HepG2 (cell line): Measurements from ENCODE around the gene RHCE. TPM values are rescaled to one million over a fixed set of nuclear protein-coding genes. Genes with fewer than 3 reads are reported as not detected.

Source experiments
- ATAC-seq: fragments of 200-7000 bp; cut with Tn5 transposase; 3 replicates; pipeline ENCODE4 v1.9.1; 2020; ENCODE audit warnings: mild to moderate bottlenecking, moderate library complexity
- BruUV-seq: library from RNA; stranded (reverse); fragments of 400-500 nt; replicated peaks from 2 replicates; lab custom pipeline; 2021; lab: Mats Ljungman, UMichigan
- CTCF ChIA-PET: fragments of 300-600 bp; formaldehyde crosslinking; extraction: SDS; loops from one replicate; lab custom pipeline; 2021; ENCODE audit warnings: low total read pairs, inconsistent platforms, low intra/inter-chr PET ratio; lab: Yijun Ruan, JAX
- POLR2A ChIA-PET: fragments of 350-600 bp; sonication (Branson Sonifier 250); formaldehyde crosslinking; loops from one replicate; lab custom pipeline; 2020; ENCODE audit warnings: antibody characterized with exemption, inconsistent platforms; lab: Yijun Ruan, JAX
- DNase-seq: peaks from one replicate; pipeline ENCODE4 v3.0.0-alpha.2; 2015; ENCODE audit warnings: low spot score
- FAIRE-seq: peaks from 3 replicates; lab custom pipeline; 2011; peaks lifted over from hg19 to GRCh38; lab: Jason Lieb, UNC
- H2AFZ ChIP-seq: one replicate; pipeline ENCODE4 v1.6.1; 2011; ENCODE audit warnings: low read length, inconsistent platforms
- H3K27ac ChIP-seq: fragments of 300-600 bp; 3 replicates; pipeline ENCODE4 v1.8.0; 2011; ENCODE audit warnings: mixed run types, mild to moderate bottlenecking, mixed read lengths, low read length, inconsistent platforms; ENCODE audit not compliant: insufficient read depth; ENCODE audit errors: extremely low read length
- H3K27me3 ChIP-seq, 2 experiments: fragments of 200-600 bp in 1 of 2; 2 replicates in 1 of 2; 3 replicates in 1 of 2; pipeline versions ENCODE4 v1.6.0 to v1.8.0; 2011; ENCODE audit warnings: low read length in 2 of 2, mild to moderate bottlenecking in 2 of 2, moderate library complexity in 2 of 2, inconsistent platforms in 1 of 2; ENCODE audit not compliant: insufficient read depth in 2 of 2, control insufficient read depth in 1 of 2
- H3K36me3 ChIP-seq, 2 experiments: fragments of 200-600 bp in 1 of 2; replicated peaks in 1 of 2; 2 replicates in 1 of 2; 3 replicates in 1 of 2; pipeline versions ENCODE4 v1.5.1 to v1.8.0; 2011; ENCODE audit warnings: low read length in 2 of 2, inconsistent platforms in 1 of 2; ENCODE audit not compliant: insufficient read depth in 2 of 2, control insufficient read depth in 1 of 2
- H3K4me1 ChIP-seq: 2 replicates; pipeline ENCODE4 v1.5.1; 2012; ENCODE audit warnings: low read length, inconsistent platforms; ENCODE audit not compliant: insufficient read depth
- H3K4me2 ChIP-seq: 2 replicates; pipeline ENCODE4 v1.6.0; 2011; ENCODE audit warnings: low read depth, low read length, inconsistent platforms
- H3K4me3 ChIP-seq, 3 experiments: fragments of 200-600 bp in 1 of 3; sonication (generic), shearing (Covaris generic) in 1 of 3; replicated peaks in 1 of 3; 2 replicates each; pipeline ENCODE4 v1.5.1; 2011 to 2016; ENCODE audit warnings: low read length in 3 of 3, inconsistent platforms in 2 of 3, low read depth in 2 of 3, mild to moderate bottlenecking in 2 of 3, control low read depth in 1 of 3, mixed read lengths in 1 of 3; ENCODE audit not compliant: insufficient read depth in 1 of 3
- H3K79me2 ChIP-seq: one replicate; pipeline ENCODE4 v1.6.1; 2011; ENCODE audit warnings: low read length, inconsistent platforms; ENCODE audit not compliant: insufficient read depth
- H3K9ac ChIP-seq: 2 replicates; pipeline ENCODE4 v1.6.0; 2011; ENCODE audit warnings: mild to moderate bottlenecking, low read depth, low read length, inconsistent platforms; ENCODE audit not compliant: insufficient read depth
- H3K9me3 ChIP-seq: 2 replicates; pipeline ENCODE4 v1.5.1; 2012; ENCODE audit warnings: mild to moderate bottlenecking, low read length
- H4K20me1 ChIP-seq: 2 replicates; pipeline ENCODE4 v1.6.0; 2011; ENCODE audit warnings: inconsistent platforms, mild to moderate bottlenecking, low read length, moderate library complexity; ENCODE audit not compliant: insufficient read depth
- ASH2L ChIP-seq: fragments of 300-600, 200-600 bp; sonication (generic); IDR thresholded peaks from 2 replicates; pipeline ENCODE4 v1.7.0; 2017; ENCODE audit warnings: low read depth, mild to moderate bottlenecking, moderate library complexity, mixed read lengths, low read length; ENCODE audit not compliant: insufficient read length
- BCL6 ChIP-seq: IDR thresholded peaks from 2 replicates; pipeline ENCODE4 v1.6.1; 2016; ENCODE audit warnings: missing genetic modification reagents, missing compliant biosample characterization
- HDAC1 ChIP-seq: sonication (generic); formaldehyde crosslinking; IDR thresholded peaks from 2 replicates; pipeline ENCODE4 v1.5.1; 2020; ENCODE audit warnings: mild to moderate bottlenecking, missing genetic modification reagents
- MLLT10 ChIP-seq: sonication (generic); formaldehyde crosslinking; IDR thresholded peaks from 2 replicates; pipeline ENCODE4 v1.4.0; 2020; ENCODE audit warnings: missing genetic modification reagents
- NFIB ChIP-seq: sonication (generic); formaldehyde crosslinking; IDR thresholded peaks from 2 replicates; pipeline ENCODE4 v1.9.0; 2021; ENCODE audit warnings: missing genetic modification reagents, mild to moderate bottlenecking, borderline replicate concordance
- NR2F6 ChIP-seq, 2 experiments: IDR thresholded peaks; 2 replicates each; pipeline ENCODE4 v1.6.1; 2016; ENCODE audit warnings: antibody characterized with exemption in 1 of 2, mild to moderate bottlenecking in 1 of 2
- SNAI1 ChIP-seq: sonication (generic); formaldehyde crosslinking; IDR thresholded peaks from 2 replicates; pipeline ENCODE4 v1.5.0; 2020; ENCODE audit warnings: mild to moderate bottlenecking, missing genetic modification reagents, borderline replicate concordance
- ZNF143 ChIP-seq: sonication (generic); formaldehyde crosslinking; IDR thresholded peaks from 2 replicates; pipeline ENCODE4 v1.4.0; 2020; ENCODE audit warnings: missing genetic modification reagents
- ZNF776 ChIP-seq: sonication (generic); formaldehyde crosslinking; IDR thresholded peaks from 2 replicates; pipeline ENCODE4 v1.4.0; 2020; ENCODE audit warnings: mild to moderate bottlenecking, missing genetic modification reagents
- ZNF841 ChIP-seq: sonication (generic); formaldehyde crosslinking; IDR thresholded peaks from 2 replicates; pipeline ENCODE4 v1.8.1; 2023; ENCODE audit warnings: missing genetic modification reagents, borderline replicate concordance
- WGBS: methylation state at CpG from one replicate; pipeline ENCODE4 v1.1.6; 2017; ENCODE audit warnings: low lambda C conversion rate; 5-methylcytosine and 5-hydroxymethylcytosine counted together
- in situ Hi-C: cut with HindIII; loops from 2 replicates; pipeline ENCODE4 v1.10.0; 2017; ENCODE audit warnings: low pct_unique_long_range_greater_than_20kb; ENCODE audit not compliant: extremely low pct_ligation_motif_present
- intact Hi-C: fragments of 100-400 bp; cut with micrococcal nuclease; formaldehyde crosslinking; loops from one replicate; pipeline ENCODE4 v1.10.0; 2022; ENCODE audit not compliant: unreplicated experiment
- polyA plus RNA-seq, 8 experiments: library from polyadenylated mRNA; depleted of rRNA in 3 of 8; stranded (reverse) in 7 of 8; unstranded in 1 of 8; fragments of >200 nt; fragmentation: Illumina TruSeq in 4 of 8; extraction: Trizol in 4 of 8; gene quantifications; 2 replicates each; pipeline versions ENCODE4 v1.2.1 to v1.2.3, GENCODE V29; 2011 to 2016; ENCODE audit warnings: low read depth in 4 of 8, missing spikeins in 1 of 8, mixed read lengths in 1 of 8; ENCODE audit not compliant: insufficient read depth in 1 of 8
- total RNA-seq, 5 experiments: library from RNA; depleted of rRNA; stranded (reverse); fragments of >200 nt; fragmentation: Illumina TruSeq; extraction: Trizol; gene quantifications; 2 replicates each; pipeline ENCODE4 v1.2.3, GENCODE V29; 2016; ENCODE audit warnings: low read depth in 1 of 5
- TF ChIP-seq, protein P1 (sequence below): sonication (generic); formaldehyde crosslinking; IDR thresholded peaks from 2 replicates; pipeline ENCODE4 v1.9.0; 2021; ENCODE audit warnings: missing genetic modification reagents, borderline replicate concordance

RHCE gene
- total and polyA plus RNA-seq, 2 of the 13 experiments (the other 11 are each of a cell fraction or from before 2014, with no cell fraction given) = 0.30 TPM; not detected in 1

DNA sequence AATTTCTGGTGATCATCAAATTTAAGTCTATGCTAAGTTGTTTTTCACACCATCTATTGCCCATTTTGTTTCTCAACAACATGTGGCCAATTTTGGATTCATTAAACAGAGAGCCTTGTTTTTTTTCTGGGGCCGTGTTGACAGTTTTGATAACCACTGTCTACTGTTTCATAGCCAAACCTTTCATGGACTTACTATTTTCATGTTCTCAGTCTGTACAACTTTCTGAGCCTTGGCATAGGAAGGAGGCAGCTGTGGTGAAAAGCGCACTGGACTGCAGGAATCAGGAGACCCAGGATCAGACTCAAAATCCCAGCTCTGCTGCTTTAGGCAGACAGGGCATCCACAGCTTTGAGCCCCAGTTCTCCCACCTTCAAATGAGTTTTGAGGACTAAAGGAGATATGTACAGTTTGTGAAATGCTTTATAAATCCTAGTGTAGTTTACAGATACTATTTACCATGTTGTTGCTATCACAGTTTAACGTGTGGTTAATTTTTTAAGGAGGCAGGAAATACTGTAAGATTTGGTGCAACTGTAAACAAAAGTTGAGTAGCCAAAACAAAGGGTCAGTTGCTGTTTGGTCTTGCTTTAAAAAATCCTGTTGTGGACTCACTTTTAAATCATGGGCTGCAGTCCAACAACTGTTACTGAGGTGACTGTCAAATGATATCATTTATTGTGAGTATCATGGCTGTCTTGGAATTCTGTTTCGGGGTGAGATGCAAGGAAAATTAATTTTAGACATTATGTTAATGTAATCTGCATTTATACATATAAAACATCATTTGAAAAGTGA lies 13.0 kb upstream of the RHCE start:
- H3K9me3 ChIP-seq = no peaks in the 10 kb centered on the region
- CTCF ChIA-PET = interaction anchor here (0.6 kb wide), 1 partner anchor 181 kb away, joined by 3 read pairs; no protein-coding TSS in a partner anchor
- in situ Hi-C loops (no loop called here), intact Hi-C loops (no loop called here)
- H3K27me3 ChIP-seq = no peaks in the 10 kb centered on the region; a peak in 1 of 5 replicates
- DNase-seq (no peak), FAIRE-seq (no peak), ATAC-seq (no peak)
- 0 out of 6 replicates have a peak overlapping the region, but pooled peaks of 2 of the 3 experiments have one; percentile 5 to 26 for H3K4me3 ChIP-seq
- WGBS = 63% methylated on average over 4 of the region's 4 CpGs
- H3K4me2 ChIP-seq = peak overlapping the region; percentile 87
- H4K20me1 ChIP-seq = peaks cover 19% of the 10 kb centered on the region
- peaks cover 66% of the 10 kb centered on the region for H3K79me2 ChIP-seq
- H3K9ac ChIP-seq = peak overlapping the region; percentile 16; the same call in 1 of the 2 replicates
- TF ChIP-seq BCL6 (CRISPR knock-in tag) = no peak
- peak; percentile 25 for TF ChIP-seq ASH2L
- peaks cover 50% of the 10 kb centered on the region for H3K4me1 ChIP-seq
- POLR2A ChIA-PET = no interaction called here
- peak overlapping the region; percentile 40 for H3K27ac ChIP-seq
- BruUV-seq = no TSS peak
- no peak overlapping the region for H2AFZ ChIP-seq
- peaks cover 0 to 7% of the 10 kb centered on the region in 2 experiments; a peak in 1 of 5 replicates for H3K36me3 ChIP-seq

DNA sequence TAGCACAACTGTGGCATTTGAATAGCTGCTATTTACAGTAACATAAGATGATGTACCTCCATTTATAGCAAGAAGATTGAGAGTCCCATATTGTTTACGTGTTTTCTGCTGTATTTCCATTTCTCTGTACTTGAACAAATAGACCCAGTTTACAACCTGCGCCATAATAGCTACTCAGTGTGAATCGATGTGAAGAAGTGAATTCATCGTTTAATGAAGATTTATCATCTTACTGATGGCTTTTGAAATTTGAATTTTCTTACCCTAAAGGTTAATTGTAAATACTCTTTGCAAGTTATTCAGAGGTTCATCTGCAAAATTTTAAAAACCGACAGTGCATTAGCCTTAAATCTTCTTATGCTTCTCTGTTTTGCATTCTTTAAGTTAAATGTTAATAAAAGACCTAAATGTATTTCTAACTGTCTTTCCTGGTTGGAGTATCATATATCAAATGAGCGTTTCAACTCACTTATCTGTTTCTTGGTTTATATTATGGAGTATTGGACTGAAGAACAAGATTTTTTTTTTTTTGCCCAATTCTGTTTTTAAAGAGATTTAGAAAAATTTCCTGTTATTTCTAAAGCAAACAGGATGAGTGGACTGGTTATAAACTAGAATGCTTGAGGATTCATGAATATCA lies 12.2 kb upstream of the RHCE start:
- Histone ChIP-seq H3K4me3 (peak overlapping the region in 2 of 3 experiments; percentile 85 to 90; a peak in 2 of 6 replicates), H3K4me1 (peaks cover 56% of the 10 kb centered on the region), H3K9ac (no peak overlapping the region), H3K27me3 (no peaks in the 10 kb centered on the region; a peak in 1 of 5 replicates), H3K27ac (no peak overlapping the region), H2AFZ (no peak overlapping the region), H3K36me3 (peaks cover 0 to 6% of the 10 kb centered on the region in 2 experiments; a peak in 1 of 5 replicates), H3K9me3 (no peaks in the 10 kb centered on the region), H3K79me2 (peaks cover 62% of the 10 kb centered on the region), H3K4me2 (peak overlapping the region; percentile 87), H4K20me1 (peaks cover 19% of the 10 kb centered on the region)
- in situ Hi-C loops = no loop called here
- BruUV-seq = no TSS peak
- ChIA-PET POLR2A (no interaction called here), CTCF (interaction anchor here (0.6 kb wide), 1 partner anchor 180 kb away, joined by 3 read pairs; no protein-coding TSS in a partner anchor)
- no peak for ATAC-seq
- FAIRE-seq = no peak
- WGBS = 90% methylated on average over 6 of the region's 6 CpGs
- intact Hi-C loops = no loop called here
- no peak for DNase-seq
- TF ChIP-seq MLLT10 (CRISPR knock-in tag) (no peak), HDAC1 (CRISPR knock-in tag) (no peak), NFIB (CRISPR knock-in tag) (no peak), ZNF776 (CRISPR knock-in tag) (no peak), NR2F6 (IDR thresholded peaks at IDR 0.05) (no peak), NR2F6 (CRISPR knock-in tag; IDR thresholded peaks at IDR 0.05) (no peak), SNAI1 (no peak), ZNF841 (CRISPR knock-in tag) (no peak), ZNF143 (CRISPR knock-in tag) (no peak)
- TF ChIP-seq, protein P1, sequence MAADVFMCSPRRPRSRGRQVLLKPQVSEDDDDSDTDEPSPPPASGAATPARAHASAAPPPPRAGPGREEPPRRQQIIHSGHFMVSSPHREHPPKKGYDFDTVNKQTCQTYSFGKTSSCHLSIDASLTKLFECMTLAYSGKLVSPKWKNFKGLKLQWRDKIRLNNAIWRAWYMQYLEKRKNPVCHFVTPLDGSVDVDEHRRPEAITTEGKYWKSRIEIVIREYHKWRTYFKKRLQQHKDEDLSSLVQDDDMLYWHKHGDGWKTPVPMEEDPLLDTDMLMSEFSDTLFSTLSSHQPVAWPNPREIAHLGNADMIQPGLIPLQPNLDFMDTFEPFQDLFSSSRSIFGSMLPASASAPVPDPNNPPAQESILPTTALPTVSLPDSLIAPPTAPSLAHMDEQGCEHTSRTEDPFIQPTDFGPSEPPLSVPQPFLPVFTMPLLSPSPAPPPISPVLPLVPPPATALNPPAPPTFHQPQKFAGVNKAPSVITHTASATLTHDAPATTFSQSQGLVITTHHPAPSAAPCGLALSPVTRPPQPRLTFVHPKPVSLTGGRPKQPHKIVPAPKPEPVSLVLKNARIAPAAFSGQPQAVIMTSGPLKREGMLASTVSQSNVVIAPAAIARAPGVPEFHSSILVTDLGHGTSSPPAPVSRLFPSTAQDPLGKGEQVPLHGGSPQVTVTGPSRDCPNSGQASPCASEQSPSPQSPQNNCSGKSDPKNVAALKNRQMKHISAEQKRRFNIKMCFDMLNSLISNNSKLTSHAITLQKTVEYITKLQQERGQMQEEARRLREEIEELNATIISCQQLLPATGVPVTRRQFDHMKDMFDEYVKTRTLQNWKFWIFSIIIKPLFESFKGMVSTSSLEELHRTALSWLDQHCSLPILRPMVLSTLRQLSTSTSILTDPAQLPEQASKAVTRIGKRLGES (CRISPR knock-in tag) = no peak
